AG09309 (cell line): ENCODE measurements around the gene KCNG2.

ENCODE experiments used
- DNase-seq: peaks from one replicate; pipeline ENCODE4 v3.0.0-alpha.2; 2010; ENCODE audit warnings: low read depth
- H3K4me3 ChIP-seq: 2 replicates; pipeline ENCODE4 v1.5.1; 2011; ENCODE audit warnings: mild to moderate bottlenecking, low read depth, low read length, moderate library complexity; ENCODE audit not compliant: control insufficient read depth
- CTCF ChIP-seq: IDR thresholded peaks from 2 replicates; pipeline ENCODE4 v1.5.1; 2011; ENCODE audit warnings: mild to moderate bottlenecking, low read depth, low read length, inconsistent platforms; ENCODE audit not compliant: insufficient read depth, control insufficient read depth; ENCODE audit errors: missing control alignments

The KCNG2 gene

DNA sequence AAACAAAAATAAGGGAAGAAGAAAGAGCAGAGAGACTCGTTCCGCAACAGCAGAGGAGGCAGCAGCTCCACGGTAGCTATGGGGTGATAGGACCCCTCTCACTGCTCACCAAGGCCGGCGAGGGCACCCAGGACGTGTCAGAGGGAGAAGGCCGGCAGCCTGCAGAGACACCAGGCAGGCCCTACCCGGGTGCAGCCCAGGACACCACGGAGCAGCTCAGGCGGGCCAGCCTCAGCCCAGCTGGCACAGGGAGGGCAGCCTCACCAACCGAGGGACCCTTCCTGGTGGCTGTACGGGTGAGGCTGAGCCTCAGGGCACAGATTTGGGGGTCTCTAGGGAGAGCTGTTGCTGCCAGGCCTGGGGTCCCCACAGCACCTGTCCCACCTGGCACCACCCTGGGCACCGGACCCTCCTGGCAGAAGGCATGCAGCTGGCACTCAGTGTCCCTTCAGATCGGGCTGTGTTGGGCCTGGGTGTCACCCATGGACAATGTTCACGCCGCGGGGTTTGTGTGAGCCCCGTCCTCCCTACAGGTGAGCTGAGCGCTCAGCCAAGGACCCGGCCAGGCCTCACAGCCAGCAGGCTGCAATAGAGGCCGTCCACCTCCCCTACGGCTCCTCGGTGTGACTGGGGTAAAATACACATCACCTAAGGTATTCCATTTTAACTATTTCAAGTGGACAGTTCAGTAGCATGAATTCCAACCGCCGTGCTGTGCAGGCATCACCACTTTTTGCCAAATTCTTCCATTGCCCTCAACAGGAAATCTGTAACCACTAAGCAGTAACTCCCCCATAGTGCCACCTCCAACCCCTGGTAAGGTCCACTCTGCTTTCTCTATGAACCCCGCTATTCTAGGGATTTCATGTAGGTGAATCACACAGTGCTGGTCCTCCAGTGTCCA is 21.6 kb downstream of the KCNG2 start:
- no peak overlapping the region for H3K4me3 ChIP-seq
- DNase-seq, result no peak
- no peak for TF ChIP-seq CTCF

DNA sequence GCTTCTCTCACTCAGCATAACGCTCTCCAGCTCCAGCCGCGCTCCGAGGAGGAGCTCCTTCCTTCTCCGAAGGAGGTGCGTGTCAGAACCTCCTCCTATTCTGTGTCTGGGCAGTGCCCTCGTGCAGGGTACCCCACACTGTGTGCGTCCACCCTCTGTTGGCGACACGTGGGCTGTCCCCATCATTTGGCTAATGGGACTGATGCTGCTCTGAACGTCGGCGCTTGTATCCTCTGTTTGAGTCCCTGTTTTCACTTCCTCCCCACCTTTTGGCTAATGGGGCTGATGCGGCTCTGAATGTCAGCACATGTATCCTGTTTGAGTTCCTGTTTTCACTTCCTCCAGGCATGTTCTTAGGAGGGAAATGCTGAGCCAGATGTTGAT is 22.2 kb downstream of the KCNG2 start:
- TF ChIP-seq CTCF, result no peak
- no peak overlapping the region for H3K4me3 ChIP-seq
- DNase-seq, result no peak

GRCh38 chr18:79823120-79823519 is 25.4 kb downstream of the KCNG2 start:
- DNase-seq, result no peak
- H3K4me3 ChIP-seq, result no peak overlapping the region
- no peak for TF ChIP-seq CTCF

DNA sequence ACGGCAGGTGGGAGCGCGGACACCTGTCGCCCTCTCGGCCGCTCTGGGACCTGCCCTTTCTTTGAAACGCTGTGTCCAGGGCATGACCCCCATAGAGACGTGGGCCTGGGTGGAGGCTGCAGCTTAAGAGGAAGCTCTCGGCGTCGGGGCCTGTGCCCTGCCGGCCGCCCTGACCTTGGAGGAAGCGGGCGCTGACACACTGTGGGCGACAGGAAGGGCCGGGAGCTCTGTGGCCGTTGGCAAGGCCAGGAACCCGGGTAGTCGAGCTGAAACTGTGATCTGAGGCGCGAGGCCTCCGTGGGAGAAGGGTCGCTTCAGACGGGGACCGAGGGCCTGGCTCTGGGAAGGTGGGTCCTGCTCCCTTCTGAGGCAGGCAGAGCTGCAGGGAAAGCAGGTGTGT is 28.2 kb downstream of the KCNG2 start:
- no peak for DNase-seq
- no peak for TF ChIP-seq CTCF

DNA sequence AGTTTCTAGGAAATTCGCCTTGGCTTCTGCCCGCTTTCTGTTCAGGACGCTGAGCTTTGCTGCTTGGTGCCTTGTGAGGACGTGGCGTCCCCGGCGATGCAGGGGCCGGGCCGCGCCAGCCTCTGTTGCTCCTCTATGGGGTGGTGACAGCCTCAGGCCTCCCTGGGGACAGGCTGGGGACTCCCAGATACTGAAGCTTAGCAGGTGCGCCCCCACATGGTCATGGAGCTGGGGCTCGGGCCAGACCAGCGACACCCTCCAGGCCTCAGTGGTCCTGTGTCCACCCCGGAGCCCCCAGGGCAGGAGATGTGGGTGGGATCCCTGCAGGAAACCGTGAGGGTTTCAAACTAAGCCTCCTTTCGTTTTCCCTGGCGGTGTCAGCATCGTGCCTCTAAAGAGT is 29.2 kb downstream of the KCNG2 start:
- no peak for DNase-seq
- no peak overlapping the region for H3K4me3 ChIP-seq
- no peak for TF ChIP-seq CTCF

More for the DNA sequence above, 28.2 kb downstream of the KCNG2 start:
- H3K4me3 ChIP-seq, result no peak overlapping the region

DNA sequence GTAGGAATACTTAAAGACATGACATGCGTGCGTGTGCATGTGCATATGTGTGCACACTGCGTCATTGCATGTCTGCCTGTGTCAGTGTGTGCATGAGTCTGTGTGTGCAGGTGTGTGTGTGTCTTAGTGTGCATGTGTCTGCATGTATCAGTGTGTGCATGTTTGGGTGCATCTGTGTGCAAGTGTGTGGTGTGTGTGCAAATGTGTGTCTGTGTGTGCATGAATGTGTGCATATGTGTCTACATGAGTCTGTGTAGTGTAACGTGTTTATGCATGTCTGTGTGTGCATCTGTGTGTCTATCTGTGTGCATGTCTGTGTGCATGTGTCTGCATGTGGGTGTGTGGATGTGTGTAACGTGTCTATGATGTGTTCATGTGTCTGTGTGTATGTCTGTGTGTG is 30.5 kb downstream of the KCNG2 start:
- no peak for TF ChIP-seq CTCF
- H3K4me3 ChIP-seq, result no peak overlapping the region
- no peak for DNase-seq
